Measurements from ENCODE around the gene RNF113B. TPM values are rescaled to one million over a fixed set of nuclear protein-coding genes. Genes with fewer than 3 reads are reported as not detected.

The RNF113B gene
- total RNA-seq, 2 donors from 2014 or later: not detected

GRCh38 chr13:98207416-98207815, 30.3 kb upstream of the RNF113B start:
- no peak for DNase-seq
- intact Hi-C loops (cut with DNase I, micrococcal nuclease): no loop called here
- ATAC-seq: no peak

GRCh38 chr13:98206946-98207345, 29.9 kb upstream of the RNF113B start:
- no peak for DNase-seq
- intact Hi-C loops (cut with DNase I, micrococcal nuclease): no loop called here
- no peak for ATAC-seq

GRCh38 chr13:98204546-98204945, 27.5 kb upstream of the RNF113B start:
- ATAC-seq: no peak

GRCh38 chr13:98203646-98204326, 26.7 kb upstream of the RNF113B start:
- ATAC-seq (no peak), DNase-seq (no peak)
- intact Hi-C loops (cut with DNase I, micrococcal nuclease): no loop called here

More at GRCh38 chr13:98204546-98204945, 27.5 kb upstream of the RNF113B start:
- DNase-seq: no peak
- intact Hi-C loops (cut with DNase I, micrococcal nuclease): no loop called here

GRCh38 chr13:98201984-98202383, 24.9 kb upstream of the RNF113B start:
- ATAC-seq: peak; percentile 86
- DNase-seq: peak; percentile 35 to 40
- intact Hi-C loops (cut with DNase I, micrococcal nuclease): no loop called here

GRCh38 chr13:98201189-98201588, 24.1 kb upstream of the RNF113B start:
- intact Hi-C loops (cut with DNase I, micrococcal nuclease): no loop called here
- no peak for DNase-seq
- no peak for ATAC-seq

GRCh38 chr13:98200211-98200878, 23.3 kb upstream of the RNF113B start:
- ATAC-seq: no peak
- DNase-seq: no peak
- intact Hi-C loops (cut with DNase I, micrococcal nuclease): no loop called here

GRCh38 chr13:98199480-98199879, 22.4 kb upstream of the RNF113B start:
- intact Hi-C loops (cut with DNase I, micrococcal nuclease): no loop called here
- DNase-seq (no peak), ATAC-seq (peak; percentile 70)

GRCh38 chr13:98198683-98199082, 21.6 kb upstream of the RNF113B start:
- DNase-seq (no peak), ATAC-seq (no peak)
- intact Hi-C loops (cut with DNase I, micrococcal nuclease): no loop called here

GRCh38 chr13:98195054-98195791, 18.2 kb upstream of the RNF113B start:
- DNase-seq (no peak), ATAC-seq (peak; percentile 67)
- intact Hi-C loops (cut with DNase I, micrococcal nuclease): no loop called here

GRCh38 chr13:98192008-98192407, 14.9 kb upstream of the RNF113B start:
- intact Hi-C loops (cut with DNase I, micrococcal nuclease): no loop called here
- DNase-seq (no peak), ATAC-seq (peak; percentile 63)

- DNase-seq (no peak), ATAC-seq (no peak)
- intact Hi-C loops (cut with DNase I, micrococcal nuclease): no loop called here
Observed at GRCh38 chr13:98190889-98191444, 13.9 kb upstream of the RNF113B start.

GRCh38 chr13:98189841-98190505, 12.9 kb upstream of the RNF113B start:
- intact Hi-C loops (cut with DNase I, micrococcal nuclease): no loop called here
- DNase-seq: no peak
- ATAC-seq: no peak

- DNase-seq (no peak), ATAC-seq (no peak)
- intact Hi-C loops (cut with DNase I, micrococcal nuclease): no loop called here
Observed at GRCh38 chr13:98188544-98189166, 11.6 kb upstream of the RNF113B start.

- intact Hi-C loops (cut with DNase I, micrococcal nuclease): no loop called here
- DNase-seq: no peak
- no peak for ATAC-seq
Observed at GRCh38 chr13:98187965-98188261, 10.8 kb upstream of the RNF113B start.

GRCh38 chr13:98187155-98187964, 10.3 kb upstream of the RNF113B start:
- intact Hi-C loops (cut with DNase I, micrococcal nuclease): no loop called here
- ATAC-seq: no peak
- no peak for DNase-seq

GRCh38 chr13:98184792-98185191, 7.7 kb upstream of the RNF113B start:
- no peak for ATAC-seq
- intact Hi-C loops (cut with DNase I, micrococcal nuclease): no loop called here

GRCh38 chr13:98182589-98182988, 5.5 kb upstream of the RNF113B start:
- intact Hi-C loops (cut with DNase I, micrococcal nuclease): no loop called here
- ATAC-seq (no peak), DNase-seq (no peak)

More at GRCh38 chr13:98184792-98185191, 7.7 kb upstream of the RNF113B start:
- no peak for DNase-seq

All from left colon (tissue), 2 donors.